HG03432 (cell line): Measurements from ENCODE around the gene CTTNBP2.

ENCODE experiments used
- ATAC-seq: cut with Tn5 transposase; IDR thresholded peaks from one replicate; pipeline ENCODE4 v1.9.1; 2021; ENCODE audit warnings: mild to moderate bottlenecking, moderate library complexity; ENCODE audit not compliant: unreplicated experiment

Gene CTTNBP2, protein sequence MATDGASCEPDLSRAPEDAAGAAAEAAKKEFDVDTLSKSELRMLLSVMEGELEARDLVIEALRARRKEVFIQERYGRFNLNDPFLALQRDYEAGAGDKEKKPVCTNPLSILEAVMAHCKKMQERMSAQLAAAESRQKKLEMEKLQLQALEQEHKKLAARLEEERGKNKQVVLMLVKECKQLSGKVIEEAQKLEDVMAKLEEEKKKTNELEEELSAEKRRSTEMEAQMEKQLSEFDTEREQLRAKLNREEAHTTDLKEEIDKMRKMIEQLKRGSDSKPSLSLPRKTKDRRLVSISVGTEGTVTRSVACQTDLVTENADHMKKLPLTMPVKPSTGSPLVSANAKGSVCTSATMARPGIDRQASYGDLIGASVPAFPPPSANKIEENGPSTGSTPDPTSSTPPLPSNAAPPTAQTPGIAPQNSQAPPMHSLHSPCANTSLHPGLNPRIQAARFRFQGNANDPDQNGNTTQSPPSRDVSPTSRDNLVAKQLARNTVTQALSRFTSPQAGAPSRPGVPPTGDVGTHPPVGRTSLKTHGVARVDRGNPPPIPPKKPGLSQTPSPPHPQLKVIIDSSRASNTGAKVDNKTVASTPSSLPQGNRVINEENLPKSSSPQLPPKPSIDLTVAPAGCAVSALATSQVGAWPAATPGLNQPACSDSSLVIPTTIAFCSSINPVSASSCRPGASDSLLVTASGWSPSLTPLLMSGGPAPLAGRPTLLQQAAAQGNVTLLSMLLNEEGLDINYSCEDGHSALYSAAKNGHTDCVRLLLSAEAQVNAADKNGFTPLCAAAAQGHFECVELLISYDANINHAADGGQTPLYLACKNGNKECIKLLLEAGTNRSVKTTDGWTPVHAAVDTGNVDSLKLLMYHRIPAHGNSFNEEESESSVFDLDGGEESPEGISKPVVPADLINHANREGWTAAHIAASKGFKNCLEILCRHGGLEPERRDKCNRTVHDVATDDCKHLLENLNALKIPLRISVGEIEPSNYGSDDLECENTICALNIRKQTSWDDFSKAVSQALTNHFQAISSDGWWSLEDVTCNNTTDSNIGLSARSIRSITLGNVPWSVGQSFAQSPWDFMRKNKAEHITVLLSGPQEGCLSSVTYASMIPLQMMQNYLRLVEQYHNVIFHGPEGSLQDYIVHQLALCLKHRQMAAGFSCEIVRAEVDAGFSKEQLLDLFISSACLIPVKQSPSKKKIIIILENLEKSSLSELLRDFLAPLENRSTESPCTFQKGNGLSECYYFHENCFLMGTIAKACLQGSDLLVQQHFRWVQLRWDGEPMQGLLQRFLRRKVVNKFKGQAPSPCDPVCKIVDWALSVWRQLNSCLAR (N-terminal part only)

DNA sequence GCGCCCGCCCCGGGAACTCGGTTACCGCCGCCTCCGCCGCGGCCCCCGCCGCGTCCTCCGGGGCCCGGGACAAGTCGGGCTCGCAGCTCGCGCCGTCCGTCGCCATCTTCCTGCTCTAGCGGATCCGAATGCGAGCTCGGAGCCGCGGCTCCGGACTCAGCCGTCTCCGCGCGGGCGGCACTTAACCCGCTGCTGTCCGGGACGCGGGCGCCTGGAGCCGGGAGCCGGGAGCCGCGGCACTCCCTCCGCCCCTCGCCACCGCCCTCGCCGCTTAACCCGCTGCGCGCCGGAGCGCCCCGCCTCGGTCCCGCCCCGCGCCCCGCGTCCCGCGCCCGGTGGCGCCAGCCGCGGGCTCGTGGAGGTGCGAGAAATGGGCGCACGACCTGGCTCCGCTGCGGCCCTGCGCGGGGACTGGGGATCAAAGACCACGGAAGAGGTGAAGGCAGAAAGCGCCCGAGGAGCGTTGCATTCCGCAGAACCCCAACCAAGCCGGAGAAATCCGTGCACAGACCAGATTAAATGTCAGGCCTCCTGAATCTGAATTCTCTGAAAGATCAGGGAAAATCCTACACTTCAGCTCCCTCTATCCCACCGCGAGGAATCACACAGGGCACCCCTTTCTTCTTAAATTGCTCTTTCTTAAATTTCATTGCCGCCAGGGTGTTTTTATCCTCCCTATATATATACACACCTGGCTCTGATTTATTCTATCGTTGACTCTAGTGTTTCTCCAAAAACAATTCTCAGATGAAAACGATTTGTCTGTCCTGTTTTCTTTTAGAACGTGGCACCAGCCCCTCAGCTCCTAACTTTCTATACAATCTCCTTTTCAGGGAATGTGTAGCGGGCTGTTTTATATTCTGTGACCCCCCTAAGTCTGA lies at the start of gene CTTNBP2:
Gene CTTNBP2 (minus strand): TSS at position 132 of the 881 bp plus-strand sequence. CDS start 26 bp downstream, at position 106.
- peak; percentile 47 for ATAC-seq

DNA sequence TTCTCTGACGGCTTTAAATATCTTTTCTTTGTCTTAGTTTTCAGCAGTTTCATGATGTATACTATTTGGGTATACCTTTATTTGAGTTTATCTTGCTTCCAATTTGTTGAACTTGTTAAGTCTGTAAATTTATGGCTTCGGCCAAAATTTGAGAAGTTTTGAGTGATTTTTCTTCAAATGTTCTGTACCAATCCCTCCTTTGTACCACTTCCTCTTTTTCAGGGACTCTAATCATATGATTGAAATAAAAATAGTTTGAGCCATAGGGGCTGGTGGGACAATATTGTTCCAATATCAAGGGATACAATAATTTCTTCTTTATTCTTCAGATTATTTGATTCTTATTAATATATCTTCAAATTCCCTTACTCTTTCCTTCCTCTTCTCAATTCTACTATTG lies 43.1 kb upstream of the CTTNBP2 start:
- no peak for ATAC-seq

DNA sequence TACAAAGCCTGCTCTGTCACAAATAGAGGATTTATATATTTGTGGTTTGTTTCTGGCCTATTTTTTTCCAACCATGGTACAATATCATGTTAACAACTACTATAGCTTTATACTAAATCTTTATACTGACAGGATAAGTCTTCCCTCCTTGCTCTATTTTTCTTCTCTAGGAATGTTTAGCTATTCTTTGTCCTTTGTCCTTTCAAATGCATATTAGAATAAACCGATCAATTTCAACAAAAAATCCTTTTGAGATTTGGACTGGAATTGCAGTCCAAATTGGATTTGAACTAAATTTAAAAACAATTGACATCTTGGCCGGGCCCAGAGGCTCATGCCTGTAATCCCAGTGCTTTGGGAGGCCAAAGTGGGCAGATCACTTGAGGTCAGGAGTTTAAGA lies 39.2 kb upstream of the CTTNBP2 start:
- ATAC-seq = no peak

DNA sequence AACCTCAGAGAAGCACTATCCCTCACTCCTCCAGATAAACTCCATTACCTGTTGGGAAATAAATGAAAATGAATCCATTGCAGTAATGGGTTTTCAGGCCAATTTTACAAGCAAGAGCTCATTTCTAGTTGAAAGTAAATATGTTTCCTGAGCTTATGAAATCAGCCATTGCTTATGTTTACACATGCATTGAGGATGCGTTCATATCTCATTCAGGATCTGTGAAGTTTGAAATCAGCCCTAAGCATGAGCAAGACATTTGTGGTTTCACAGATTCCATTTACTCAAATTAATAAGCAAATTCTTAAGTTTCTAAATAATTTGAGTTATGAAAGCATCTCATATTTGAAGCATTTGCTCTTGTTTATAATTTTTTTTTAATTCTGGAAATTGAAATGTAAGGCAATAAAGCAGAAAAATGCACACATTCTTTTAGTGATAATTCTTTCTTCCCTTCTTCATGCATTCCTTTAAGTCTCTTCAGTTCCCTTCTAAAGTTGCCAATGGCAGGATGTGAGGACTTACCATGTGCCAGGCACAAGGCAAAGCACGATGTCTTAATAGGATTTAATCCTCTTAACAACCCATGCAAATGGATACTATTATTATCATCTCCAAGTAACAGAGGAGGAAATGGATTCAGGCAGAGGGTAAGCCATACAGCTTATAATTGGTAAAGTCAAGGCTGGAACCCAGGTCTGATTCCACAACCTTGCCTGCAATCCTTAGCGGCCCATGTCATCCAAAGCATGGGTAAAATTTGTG lies 35.0 kb upstream of the CTTNBP2 start:
- no peak for ATAC-seq

DNA sequence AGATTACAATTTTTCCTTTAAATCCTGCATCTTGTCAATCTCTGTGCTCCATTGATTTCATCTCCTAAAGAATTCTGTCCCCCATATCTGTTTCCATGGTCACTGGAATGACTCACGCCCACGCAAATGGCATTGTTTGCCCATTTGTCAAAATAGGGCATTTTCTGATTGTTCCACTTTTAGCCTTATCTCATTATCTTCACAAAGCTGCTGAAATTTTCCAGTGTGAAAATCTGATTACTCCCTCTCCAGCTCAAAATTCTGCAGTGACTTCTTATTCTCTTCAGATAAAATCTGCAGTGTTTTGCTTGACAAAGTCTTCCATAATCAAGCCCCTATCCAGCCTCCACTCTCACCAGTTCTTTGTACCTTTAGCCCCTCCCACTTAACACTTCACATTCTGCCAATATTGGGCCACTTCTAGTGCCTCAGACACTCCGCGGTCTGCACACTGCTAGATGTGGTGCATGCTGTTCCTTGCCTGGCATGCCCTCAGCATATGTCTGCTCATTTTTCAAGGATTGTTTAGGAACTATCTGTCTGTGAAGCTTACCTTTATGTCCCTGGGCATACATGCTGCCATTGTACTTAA lies 33.9 kb upstream of the CTTNBP2 start:
- ATAC-seq = no peak

DNA sequence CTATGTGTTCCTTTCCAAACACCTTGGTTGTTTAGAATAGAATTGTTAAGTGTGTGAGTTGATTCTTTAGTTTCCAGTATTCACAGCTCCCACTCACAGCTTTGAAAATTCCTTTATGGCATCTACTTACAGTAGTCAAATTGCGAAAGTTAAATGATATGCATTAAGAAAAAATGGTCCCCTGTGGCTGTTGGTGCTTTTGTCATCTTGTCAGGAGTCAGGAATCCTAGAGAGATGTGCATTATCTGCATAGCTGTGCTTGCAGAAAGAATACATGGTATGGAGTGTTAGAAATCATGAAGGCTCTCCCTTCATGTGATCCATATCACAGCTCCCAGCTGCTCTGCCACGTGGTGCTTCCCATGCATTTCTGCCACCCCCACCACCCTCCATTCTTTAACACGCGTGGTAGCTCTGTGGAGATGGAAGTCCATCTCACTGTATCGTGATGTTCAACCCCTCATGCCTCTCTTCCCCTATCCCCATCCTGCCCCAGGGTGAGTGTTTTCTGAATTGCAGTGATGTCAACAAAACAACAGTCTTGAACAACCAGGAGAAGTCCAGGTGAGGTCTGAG lies 29.2 kb upstream of the CTTNBP2 start:
- ATAC-seq = no peak

DNA sequence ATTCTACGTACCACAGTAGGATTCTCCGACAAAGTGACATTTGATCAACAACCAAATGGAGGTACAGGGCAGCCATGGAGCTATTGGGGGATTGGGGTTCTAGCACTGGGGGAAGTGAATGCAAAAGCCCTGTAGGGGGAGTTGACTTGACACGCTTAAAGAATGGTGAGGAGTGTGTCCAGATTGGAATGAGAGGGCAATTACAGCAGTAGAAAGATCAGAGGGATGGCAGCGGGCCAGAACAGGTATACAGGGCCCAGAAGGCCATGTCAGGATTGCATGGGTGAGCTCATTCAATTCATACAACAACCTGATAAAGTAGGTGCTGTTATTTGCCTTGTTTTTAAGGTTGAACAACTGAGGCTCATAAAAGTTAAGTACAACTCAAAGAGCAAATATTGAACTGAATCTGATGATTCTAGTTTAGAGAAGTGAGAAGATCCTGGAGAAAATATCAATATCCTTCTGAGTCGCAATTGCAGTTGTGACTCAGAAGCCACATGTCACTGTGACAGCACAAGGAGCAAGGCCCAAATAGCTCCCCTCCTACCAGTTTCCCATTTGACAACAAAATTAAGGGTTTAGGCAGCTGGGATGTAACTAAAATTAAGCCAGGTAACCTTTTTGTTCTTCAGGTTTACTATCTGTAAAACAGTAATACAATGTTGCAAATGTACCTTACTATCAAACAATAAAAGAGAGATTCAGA lies 28.0 kb upstream of the CTTNBP2 start:
- ATAC-seq = no peak

DNA sequence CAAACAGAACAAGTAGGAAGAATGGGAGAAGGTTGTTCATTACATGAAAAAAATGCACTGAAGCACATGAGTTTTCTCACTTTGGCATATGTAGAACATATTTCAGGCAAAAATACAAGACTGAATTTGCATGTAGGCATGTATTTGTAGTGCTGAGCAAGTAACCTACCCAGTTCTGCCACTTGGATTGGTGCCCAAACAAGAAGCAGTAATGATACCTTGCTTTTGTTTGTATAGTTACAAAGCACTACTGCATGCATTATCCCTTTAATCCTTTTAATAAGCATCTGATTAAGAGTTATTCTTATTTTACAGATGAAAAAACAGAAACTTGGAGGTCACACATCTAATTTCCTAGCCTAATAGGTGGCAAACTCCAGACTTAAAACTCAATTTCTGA lies 23.1 kb upstream of the CTTNBP2 start:
- no peak for ATAC-seq

DNA sequence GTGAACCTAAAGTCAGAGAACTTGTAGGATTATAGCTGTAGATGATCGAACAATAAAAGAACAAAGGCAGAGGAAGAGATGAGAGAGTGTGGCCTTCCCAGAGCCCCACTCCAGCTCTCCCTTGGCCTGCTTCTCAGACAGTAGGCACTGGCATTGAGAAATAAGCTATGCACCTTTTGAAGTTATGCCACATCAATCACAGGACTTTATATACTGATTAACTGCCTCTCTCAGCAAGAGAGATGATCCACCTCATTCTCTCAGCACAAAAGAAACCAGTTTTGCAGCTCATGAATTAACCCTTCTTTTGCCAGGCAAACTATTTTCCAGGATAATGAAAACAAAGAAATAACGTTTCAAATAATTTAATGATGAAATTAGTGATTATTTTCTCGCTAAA lies 22.0 kb upstream of the CTTNBP2 start:
- no peak for ATAC-seq

DNA sequence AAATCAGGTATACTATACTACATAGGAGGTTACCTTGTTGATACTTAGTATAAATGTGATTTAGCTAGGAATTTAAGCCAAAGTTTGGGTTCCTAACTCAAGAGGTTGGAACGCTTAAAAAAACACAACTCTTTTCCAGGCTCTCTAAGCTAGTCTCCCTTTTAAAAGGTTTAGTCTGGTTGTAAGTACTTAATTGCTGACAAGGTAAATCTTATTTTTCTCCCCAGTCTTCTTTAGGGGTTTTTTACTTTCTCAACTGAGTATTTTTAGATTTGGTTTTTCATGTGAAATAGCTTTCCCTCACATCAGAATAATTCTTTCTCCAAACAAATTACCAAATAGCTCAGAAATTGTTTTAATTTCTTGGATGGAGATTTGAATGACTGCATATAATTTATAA lies 20.8 kb upstream of the CTTNBP2 start:
- ATAC-seq = no peak

DNA sequence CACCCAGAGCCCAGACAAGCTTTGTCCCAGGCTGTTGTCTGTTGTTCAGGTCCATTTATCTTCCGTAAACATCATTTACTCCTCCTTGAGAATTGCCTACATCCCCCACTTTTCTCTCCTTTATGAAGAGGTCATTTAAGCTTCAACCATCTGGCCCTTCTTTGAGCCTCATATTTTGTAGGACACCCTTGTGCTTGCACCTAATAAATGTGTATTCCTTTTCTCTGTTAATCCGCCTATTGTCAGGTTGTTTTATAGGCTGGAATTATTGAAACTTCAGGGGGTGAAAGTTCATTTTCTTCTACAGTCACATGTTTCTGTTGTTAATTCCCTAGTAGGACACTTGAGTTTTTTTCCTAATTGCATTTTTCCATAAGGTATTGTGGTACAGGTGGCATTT lies 19.6 kb upstream of the CTTNBP2 start:
- ATAC-seq = no peak

DNA sequence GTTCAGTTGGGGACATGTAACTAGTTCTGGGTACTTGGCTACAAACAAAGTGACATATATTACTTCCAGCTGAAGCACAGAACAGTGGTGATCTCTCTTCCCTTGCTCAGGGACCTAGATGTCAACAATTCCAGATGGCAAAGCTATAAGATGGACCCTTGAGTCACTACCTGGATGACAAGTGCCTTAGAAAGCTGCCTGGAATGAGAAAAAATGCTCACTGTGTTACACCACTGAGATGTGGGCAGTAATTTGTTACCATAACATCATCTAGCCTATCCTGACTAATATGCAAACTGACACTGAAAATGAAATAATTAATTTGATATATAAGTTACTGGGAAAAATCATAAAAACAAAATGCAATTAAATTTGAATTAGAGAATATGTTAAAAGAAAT lies 16.4 kb upstream of the CTTNBP2 start:
- no peak for ATAC-seq

DNA sequence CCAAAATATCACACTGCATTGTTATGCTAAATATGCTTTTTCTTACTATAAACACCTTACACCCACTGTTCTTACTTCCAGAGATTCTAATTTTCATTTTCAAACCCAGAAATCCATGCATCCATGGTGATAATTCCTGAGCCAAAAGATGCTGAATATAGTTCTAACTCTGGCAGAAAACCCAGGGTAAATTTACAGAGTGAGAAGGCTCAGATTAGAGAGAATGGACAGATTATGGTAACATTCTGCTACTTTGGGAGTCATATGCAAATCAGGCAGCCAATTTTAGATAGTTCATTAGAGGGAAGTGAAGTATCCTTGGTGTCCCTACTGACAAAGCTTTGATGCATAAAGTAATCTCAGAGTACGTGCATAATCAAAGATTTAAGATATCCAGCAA lies 15.4 kb upstream of the CTTNBP2 start:
- ATAC-seq = no peak

DNA sequence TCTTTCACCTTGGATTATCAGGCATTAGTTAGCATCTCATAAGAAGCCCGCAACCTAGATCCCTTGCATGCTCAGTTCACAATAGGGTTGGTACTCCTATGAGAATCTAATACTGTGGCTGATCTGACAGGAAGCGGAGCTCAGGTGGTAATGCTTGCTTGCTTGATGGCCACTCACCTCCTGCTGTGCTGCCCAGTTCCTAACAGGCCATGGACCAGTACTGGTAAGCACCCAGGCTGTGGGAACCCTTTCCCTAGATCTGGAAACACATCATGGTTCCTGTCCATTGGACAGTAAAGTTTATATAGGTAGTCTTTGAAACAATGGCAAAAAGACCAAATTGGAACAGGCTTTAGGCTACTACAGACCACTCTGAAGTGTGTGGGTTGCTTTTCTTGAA lies 9.4 kb upstream of the CTTNBP2 start:
- ATAC-seq = no peak

DNA sequence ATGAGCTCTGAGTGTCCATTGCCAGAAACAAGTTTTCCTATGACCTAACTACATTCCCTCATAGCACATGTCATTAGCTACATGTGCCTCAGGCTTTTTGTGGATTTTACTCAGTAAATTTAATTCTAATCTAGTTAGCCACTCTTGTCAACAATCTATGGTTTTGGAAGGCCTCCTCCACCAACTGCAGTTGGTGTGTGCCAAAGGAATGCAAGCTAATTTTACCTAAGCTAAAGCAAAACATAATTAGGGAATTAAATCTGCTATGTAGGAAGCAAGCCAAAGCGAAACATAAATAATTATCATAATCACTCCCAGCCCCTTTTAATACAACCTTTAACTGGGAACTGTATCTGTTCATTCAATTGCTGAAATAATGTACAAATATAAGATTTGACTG lies 3.5 kb upstream of the CTTNBP2 start:
- no peak for ATAC-seq

DNA sequence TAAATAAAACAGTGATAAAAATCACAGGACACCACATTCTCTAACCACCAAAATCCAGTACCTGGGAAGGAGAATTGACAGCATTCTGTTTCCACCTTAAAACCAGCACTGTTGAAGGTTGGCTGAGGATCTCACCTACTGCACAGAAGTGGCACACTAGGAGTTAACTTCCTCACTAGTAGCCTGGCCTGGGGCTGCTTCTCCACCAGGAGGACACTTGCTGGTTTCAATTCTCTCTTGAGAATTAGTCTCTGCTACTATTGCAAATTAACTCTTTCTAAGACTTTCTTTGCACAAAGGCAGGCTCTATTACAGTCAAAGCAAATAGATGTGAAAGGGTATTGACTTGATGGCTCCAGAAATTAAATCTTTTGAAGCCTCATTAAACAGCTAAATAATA lies 2.3 kb upstream of the CTTNBP2 start:
- ATAC-seq = no peak

DNA sequence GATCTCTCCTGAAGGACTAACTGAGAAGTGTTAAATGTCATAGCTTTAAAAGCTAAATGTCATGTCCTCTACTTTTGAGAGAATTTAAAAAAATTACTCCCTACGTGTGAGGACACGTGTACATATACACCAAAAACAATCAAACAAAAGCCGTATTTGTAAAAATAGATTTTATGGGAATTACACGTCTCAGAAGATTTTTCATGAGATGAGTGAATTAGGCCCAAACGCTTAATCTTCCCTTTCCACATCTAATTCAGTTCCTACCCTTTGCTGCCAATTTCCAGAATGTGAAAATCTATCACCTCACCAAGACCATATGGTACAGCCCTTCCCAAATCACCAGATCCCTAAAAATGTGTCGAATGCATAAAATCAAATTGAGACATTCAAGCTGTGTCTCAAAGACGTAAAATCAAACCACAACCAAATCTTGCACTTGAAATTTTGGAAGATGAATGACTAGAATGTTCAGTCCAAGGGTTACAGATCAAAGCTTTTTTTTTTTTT lies 1.0 kb upstream of the CTTNBP2 start:
- no peak for ATAC-seq
